GM19240 (cell line): ENCODE measurements around the gene GJA3.
"Not testable (repeated sequence)": the region's sequence is repeated elsewhere in the genome, so short reads cannot be mapped to it uniquely, and the experiment has no call there.

ENCODE experiments used
- DNase-seq: peaks from one replicate; pipeline ENCODE4 v3.0.0; 2011; ENCODE audit warnings: low spot score; ENCODE audit not compliant: insufficient read length

GJA3 gene

DNA sequence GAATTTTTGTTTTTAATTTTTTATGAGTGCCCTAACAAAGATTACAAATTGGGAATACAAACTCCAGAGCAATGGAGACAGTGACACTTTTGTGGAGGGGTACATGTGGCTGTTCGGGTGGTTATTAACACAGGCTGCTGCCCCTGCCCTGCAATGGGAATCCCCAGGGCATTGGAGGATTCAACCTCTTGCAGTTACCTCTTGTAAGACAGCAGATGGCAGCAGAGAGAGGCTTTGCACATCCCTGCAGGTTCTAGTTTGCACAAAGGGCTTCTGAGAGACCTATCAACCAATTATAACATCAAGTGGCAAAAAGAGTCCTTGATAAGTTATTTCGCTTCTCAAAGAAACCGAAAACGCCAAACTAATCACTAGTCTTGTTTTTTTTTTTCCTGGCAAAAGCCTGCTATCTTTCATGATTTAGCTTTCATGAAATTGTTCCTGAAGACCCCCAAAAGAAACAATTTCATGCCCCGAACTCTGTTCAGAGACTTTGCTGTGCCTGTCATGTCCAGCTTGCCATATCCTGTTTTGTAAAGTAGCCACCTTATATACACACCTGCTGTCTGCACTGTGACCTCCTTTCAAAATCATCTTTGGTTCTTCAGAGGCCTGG, 21.5 kb upstream of the GJA3 start:
- peak; percentile 82 for DNase-seq

DNA sequence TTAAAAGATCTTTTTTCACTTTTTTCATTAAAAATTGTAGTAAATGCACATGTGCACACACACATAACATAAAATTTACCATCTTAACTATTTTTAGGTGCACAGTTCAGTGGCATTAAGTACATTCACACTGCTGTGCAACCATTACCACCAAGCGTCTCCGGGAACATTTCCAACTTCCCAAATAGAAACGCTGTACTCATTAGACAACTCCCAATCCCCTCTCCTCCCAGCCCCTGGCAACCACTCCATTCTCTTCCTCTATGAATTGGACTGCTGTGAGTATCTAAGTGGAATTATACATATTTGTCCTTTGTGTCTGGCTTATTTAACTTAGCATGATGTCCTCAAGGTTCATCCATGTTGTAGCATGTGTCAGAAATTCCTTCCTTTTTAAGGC, 20.3 kb upstream of the GJA3 start:
- no peak for DNase-seq

DNA sequence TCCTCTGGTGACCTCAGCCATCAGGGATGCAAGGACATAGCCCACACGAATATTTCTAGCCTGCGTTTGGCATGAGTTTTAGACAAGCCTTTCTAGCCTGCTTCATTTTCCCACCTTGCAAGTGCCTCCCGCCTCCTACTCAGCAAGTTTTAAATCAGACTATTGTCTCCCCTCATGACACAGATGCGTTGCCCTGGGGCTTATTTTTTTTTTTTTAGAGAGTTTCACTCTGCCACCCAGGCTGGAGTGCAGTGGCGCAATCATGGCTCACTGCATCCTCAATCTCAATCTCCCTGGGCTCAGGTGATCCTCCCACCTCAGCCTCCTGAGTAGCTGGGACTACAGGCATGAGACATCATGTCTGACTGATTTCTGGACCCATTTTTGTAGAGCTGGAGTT, 17.3 kb upstream of the GJA3 start:
- no peak for DNase-seq

DNA sequence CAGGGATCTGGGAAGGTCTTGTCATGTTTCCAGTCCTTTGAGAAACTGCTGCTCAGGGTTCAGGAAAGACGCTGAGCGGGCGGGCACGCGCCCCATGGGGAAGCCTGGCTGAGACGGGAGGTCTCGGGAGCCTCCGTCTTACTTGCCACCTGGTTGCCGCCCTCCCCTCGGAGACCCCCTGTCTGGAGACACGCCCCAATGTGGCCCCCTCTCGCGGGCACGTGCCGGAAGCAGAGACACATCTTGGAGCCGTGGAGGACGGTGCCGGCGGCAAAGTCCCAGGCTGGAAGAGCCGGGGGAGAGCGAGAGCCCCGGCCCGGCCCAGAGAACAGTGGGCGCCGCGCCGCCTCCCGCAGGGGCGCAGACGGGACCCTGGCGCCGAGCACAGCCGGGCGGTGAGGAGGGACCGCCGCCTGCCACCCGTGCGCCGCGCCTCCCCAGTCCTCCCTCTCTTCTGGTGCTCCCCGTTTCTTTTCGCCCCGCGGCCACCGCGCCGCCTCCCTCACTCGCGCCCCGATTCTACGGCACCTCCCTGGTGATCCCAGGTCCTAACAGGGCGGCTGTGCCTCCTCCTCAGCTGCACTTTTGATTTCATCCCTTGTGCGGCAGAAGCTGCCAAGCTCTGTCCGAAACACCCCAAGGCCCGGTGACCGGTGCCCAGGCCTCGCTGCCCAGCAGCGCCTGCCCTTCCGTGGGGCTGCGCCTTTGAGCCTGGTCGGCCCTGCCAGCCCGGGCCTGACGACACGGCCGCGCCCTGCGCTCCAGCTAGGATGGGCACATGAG, 16.4 kb upstream of the GJA3 start:
- no peak for DNase-seq

DNA sequence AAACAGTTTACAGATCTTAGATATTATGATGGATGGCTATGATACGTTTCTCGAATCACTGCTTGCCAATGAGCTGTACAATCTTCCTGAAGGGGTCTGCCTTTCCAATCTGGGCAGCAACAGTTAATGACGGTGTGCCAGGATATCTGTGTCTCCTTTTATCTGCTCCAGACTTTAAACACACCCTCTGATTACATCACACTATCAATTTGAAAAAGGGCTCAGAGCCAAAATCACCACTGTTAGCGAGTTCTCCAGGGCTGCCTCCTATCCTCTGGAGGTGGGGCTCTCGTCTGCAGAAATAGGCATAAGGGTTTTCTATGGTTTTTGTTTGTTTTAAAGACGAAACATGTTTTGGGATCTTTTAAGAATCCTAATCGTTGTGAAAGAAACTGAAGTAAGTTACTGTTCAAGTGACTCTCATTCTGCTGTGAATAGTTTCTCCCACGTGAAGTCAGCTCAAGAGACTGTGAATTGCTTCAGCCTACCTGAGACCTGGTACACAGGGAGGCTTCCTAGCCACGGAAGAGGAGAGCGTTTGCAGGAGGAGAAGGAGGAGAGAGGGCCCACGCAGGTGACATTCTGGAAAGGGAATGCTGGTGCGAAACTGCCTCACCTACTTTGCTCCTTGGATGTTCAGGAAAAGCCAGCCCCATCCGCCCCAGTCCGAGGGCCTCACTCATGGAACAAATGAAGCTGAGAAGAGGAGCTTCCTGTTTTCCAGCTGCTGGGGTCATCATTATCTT, 15.2 kb upstream of the GJA3 start:
- DNase-seq, result no peak

DNA sequence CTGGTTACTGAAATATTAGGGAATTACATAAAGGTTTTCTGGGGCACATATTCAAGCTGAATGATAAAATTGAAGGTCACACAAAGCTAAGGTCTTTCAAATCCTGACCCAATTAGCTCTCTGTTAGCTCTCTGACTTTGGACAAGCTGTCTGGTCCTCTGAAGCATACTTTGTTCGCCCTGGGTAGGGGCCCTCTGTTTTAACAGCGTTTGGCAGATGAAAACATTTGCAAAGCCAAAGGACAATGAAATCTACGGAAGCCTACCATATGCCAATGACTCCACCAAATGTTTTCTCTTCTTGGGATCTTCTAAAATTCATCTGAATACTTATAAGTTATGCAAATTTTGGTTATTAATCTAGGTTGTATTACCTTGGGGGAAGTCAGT, 14.5 kb upstream of the GJA3 start:
- DNase-seq, result no peak

DNA sequence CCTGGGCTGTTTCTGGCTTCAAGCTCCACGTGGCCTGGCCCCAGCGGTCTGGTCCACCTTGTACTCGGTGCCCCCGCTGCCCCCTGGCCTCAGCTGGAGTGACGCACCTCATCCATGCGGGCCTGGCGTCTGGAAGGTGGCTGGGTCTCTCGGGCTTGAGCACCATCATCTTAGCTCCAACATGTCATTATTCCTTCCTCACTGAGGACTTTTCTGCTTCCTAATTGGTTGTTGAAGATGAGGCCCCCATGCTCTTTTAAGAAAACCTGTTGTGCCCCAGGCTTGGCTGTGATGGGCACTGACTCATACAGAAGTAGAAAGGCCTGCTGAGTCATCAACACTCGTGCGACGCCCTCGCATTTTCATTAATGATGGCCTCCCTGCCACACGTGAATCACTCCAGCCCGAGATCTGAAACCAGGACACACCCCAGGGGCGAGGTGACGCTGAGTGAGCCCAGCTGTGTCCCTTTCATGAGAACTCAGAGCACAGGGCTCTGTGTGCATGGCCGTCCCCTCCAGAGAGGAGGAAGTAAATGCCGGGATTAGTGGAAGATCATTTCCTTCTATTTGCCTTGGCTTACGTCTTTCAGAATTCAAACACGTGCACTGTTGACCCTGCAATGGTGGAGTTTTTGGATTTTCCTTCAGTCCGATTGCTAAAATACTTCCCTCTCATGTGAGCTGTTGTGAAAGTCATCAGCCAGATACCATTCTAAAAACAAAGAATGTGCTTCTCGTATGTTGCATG, 14.0 kb upstream of the GJA3 start:
- peak; percentile 56 for DNase-seq

DNA sequence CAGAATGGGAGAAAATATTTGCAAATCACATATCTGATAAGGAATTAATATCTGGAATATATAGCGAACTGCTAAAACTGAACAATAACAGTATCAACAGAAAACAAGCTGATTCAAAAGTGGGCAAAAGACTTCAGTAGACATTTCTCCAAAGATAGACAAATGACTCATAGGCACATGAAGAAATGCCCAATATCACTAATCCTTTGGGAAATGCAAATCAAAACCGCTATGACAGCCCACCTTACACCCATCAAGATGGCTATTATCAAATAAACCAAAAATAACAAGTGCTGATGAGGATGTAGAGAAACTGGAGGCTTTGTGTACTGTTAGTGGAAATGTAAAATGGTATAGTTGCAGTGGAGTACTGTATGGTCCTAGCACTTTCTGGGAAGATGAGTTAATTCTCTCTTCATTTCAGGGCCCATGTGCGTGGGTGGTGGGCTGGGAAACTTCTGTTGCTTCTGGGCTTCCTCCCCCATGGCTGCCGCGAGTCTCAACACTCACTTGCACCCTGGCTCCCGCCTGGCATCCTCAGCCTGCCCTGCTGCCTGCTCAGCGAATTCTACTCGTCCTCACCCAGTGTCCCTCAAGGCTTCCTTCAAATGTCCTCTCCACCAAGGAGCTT, 12.4 kb upstream of the GJA3 start:
- no peak for DNase-seq

DNA sequence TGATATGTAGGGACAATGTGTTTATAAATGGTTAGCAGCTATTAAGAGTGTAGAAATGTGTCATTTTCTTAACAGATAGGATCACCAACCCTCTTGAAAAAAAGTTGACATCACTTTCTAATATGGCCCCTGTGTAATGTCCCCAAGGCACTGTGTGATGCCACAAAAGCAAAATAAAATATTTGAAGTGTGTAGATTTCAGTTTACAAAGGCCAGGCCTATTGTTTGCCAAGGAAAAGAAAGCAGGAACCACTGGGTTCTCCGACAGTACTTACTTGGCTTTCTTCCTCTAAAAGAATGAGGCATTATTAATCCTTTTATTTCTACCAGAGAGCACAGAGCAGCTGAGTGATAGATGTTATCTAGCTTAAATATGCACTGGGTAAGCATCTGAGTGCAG, 10.5 kb upstream of the GJA3 start:
- DNase-seq, result no peak

DNA sequence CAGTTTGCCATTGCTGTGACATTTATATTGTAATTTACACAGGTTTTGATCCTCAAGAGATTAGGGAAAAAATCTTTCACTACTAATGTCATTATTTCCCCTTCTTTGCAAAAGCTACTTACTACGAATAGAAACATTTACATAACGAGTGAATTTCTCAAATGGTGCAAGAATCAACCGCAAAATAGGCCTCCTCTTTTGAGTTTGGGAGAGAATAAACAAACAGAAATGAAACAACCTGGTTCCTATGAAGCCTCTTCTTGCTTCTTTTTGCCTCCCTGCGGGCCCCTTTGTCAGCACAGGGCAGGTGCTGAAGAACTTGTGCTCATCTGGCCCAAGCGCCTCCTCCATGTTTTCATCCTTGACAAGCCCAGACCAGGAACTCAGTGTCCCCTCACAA, 10.1 kb upstream of the GJA3 start:
- no peak for DNase-seq

DNA sequence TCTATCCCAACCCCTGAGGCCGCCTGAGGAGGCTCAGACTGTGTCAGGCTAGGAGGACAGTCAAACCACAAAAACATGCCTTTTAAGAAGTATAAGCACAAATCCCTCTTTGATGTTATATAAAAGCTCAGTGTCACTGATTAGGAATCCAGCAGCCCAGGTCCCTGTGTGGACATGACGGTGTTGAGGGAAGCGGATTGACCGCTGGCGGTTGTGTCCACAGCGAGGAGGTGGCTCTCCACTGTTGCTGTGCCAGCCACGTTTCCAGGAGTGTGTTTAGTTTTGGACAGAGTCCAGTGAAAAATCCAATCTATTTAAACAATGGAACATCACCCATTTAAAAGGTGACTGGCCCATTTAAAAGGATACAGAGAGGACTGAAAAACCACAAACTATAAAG, 7.5 kb upstream of the GJA3 start:
- no peak for DNase-seq

DNA sequence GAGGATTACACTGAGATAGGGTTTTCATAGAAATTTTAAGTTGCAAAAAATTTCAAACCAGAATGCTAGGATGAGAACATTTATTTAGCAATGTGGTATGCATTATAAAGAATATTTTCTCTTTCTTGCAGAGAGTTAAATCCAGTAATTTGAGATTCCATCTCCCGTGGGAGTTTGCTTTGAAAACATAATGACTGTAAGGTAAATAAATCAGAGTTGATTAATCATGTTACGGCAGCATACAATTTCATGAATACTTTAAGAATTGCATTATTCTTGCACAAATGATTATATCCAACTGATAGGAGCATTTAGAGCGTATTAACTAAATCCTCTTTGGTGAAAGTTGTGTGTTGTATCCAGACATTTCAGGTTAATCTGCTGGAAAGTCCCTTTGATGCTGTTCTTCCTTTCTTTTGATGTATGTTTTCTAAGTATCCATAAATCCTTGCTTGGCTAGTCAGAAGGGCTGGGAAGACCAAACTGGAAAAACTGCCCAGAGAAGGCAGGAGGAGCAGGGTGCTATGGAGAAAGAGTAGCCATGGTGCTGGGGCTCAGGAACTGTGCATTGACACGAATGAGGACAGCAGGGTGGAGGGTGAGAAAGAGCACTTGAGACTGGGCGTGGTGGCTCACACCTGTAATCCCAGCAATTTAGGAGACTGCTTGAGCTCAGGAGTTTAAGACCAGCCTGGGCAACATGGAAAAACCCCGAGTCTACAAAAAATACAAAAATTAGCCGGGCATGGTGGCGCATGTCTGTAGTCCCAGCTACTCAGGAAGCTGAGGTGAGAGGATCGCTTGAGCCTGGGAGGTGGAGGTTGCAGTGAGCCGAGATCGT, 4.8 kb upstream of the GJA3 start:
- DNase-seq, result no peak

DNA sequence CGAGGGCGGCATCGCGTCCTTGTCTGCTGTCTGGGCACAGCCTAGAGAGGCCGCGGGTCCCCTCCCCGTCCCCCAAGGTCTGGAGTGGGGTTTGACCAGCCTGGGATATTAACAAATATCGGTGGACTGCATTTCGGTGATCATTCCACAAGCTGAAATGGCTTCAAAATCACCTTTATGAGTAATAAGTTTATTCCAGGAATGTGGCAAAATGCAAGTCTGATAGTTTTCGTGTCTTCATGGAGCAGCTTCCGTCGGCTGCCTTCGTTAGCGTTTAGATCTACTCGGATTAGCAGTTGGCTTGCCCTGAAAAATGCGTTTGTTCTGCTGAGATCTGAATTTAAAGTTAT, 1.1 kb upstream of the GJA3 start:
- DNase-seq, result no peak

DNA sequence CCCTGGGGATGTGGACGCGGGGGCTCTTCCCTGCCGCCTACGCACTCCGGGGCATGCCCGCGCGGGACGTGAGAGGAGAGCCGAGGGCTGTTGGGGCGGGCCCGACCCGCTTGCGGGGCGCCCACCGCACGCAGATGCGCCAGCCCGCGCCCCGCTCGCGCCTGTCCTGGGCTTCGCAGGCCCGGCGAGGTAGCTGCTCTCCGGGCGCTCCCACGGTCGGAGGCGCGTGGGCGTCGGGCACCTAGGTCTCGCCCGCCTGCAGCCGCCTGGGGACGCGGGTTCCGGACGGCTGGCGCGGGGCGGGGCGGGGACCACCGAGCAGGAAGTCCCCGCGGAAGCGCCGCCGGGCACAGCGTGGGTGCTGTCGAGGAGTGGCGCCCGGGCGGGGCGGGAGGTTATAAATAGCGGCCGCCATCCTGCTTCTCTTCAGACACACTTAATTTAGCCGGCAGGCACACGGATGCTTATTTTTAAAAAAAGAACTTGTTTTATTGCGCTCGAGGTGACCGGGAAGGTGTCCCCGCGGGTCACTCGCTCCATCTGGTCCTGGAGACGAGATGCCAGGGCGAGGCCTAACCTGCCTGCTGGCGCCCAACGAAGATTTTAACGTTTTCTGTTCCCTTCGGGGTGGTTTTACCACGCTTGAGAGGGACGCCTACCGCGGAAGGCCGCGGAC, 561 bp upstream of the GJA3 start:
- no peak for DNase-seq

DNA sequence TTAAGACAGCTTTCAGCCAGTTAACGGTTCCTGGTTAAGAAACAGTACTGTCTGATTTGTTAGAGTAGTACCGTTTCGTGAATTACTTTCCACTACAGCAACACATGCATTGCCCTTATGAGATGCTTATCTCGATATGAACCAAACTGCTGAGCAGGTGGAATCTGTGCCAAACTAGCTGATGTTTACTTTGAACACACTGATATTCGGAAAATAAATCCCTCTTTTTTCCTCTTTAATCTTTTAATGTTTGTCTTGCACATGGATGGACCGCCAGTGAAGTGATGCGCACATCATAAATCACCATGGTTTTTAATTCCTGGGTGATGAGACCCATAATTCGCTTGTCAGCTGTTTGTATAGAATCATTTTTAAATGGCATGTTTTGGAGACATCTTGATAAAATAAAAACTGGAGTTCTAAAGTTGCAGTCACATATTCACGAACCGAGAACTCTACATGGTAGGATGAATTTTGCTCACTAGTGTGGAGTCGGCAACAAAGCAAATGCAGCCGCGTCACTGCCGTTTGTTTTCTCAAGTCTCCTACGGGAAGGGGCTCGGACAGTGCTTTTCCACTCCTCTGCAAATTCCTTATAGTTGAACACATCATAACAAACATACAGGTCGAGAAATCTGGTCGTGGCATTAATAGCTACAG, 1.1 kb downstream of the GJA3 start:
- no peak for DNase-seq

DNA sequence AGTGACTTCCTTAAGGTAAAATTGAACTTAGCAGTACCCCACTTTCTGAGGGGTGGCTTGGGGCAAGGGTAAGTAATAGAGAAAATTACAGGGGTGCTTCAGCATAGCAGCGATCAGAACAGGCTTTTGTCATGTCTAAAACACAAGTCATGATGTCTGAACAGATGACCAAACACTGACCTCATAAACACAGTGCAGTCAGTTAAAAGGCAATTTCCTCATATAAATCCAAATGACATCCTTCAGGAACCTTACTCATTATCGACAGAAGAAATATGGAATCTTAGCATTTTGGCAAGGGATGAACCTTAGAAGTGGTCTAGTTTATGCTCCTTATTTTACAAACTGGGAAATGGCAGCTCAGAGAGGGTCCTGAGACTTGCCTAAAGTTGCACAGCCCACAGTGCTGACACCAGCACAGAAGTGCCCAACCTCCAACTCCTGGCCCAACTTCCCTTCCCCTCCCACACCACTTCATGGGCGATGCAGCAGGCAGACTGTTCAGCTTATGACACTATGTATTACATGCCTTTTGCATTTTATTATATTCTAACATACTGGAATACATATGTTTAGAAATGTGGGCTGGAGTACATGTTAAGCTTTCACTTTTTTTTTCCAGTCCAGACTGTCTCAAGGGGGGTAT, 3.6 kb downstream of the GJA3 start:
- DNase-seq, result no peak

DNA sequence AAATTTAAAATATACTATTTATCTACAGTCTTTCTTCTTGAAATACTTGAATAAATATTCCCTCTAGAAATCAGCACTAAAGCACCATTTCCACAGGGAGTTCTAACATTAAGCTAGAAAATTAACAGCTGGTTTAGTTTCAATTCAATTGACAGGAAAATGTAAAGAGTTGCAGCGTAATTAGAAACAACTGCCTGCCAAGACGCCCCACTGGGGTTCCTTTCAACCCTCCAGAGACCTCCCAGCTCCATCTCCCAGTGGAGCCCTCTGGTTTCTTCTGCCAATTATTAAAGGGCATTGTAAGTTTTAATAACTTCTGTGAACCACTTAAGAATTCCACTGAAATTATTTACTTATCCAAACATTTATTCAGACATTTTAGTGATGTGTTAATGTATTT, 4.2 kb downstream of the GJA3 start:
- no peak for DNase-seq

DNA sequence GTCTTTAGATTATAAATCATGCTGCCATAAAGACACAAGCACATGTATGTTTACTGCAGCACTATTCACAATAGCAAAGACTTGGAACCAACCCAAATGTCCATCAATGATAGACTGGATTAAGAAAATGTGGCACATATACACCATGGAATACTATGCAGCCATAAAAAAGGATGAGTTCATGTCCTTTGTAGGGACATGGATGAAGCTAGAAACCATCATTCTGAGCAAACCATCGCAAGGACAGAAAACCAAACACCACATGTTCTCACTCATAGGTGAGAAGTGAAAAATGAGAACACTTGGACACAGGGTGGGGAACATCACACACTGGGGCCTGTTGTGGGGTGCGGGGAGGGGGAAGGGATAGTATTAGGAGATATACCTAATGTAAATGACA, 7.6 kb downstream of the GJA3 start:
- DNase-seq, result not testable (repeated sequence)

DNA sequence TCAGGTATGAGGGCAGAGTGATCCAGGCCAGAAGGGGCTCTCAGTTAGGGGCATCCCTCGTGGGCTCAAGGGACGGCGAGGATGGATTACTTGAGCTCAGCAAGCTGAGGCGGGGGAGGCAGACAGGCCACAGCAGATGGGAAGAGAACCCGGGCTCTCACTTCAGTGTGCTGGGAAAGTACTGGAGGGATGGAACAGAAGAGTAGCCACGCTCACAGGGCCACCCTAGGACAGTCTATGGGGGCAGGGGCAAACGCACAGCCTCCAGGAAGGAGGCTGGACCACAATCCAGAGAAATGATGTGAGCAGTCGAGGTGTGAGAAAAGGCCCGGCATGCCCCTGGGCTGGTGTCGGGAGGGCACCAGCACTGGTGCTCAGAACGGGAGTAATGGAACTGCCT, 9.2 kb downstream of the GJA3 start:
- DNase-seq, result no peak
